Heart left ventricle (tissue), 16 donors: ENCODE measurements around the gene FOXO3B. TPM values are rescaled to one million over a fixed set of nuclear protein-coding genes. Genes with fewer than 3 reads are reported as not detected.
"Not testable (repeated sequence)": the region's sequence is repeated elsewhere in the genome, so short reads cannot be mapped to it uniquely, and the experiment has no call there.

Source experiments
- ATAC-seq, 4 donors: fragments of 200-7000 bp; cut with Tn5 transposase; one replicate each; pipeline ENCODE4 v1.9.1; 2020 to 2022; ENCODE audit warnings: moderate library complexity in 4 of 4, mild to moderate bottlenecking in 3 of 4, moderate number of reproducible peaks in 1 of 4
- DNase-seq, 5 donors: peaks; one replicate each; pipeline ENCODE4 v3.0.0-alpha.2; 2020
- H3K27ac ChIP-seq, 12 donors: fragments of 200-600 bp; sonication (generic) in 4 of 12; one replicate each; pipeline versions ENCODE4 v1.5.0 to v1.8.0; 2016 to 2022; ENCODE audit warnings: mild to moderate bottlenecking in 2 of 12
- H3K27me3 ChIP-seq, 9 donors: fragments of 200-600 bp; sonication (generic) in 2 of 9; one replicate each; pipeline versions ENCODE4 v1.5.1 to v1.8.0; 2016 to 2022; ENCODE audit warnings: mild to moderate bottlenecking in 3 of 9
- H3K36me3 ChIP-seq, 9 donors: fragments of 200-600 bp; sonication (generic) in 2 of 9; one replicate each; pipeline versions ENCODE4 v1.5.0 to v1.8.0; 2018 to 2022; ENCODE audit warnings: mild to moderate bottlenecking in 2 of 9
- H3K4me1 ChIP-seq, 12 donors: fragments of 200-600 bp; sonication (generic) in 4 of 12; one replicate each; pipeline versions ENCODE4 v1.5.0 to v1.8.0; 2016 to 2022; ENCODE audit warnings: mild to moderate bottlenecking in 3 of 12
- H3K4me3 ChIP-seq, 12 donors: fragments of 200-600 bp; sonication (generic) in 4 of 12; one replicate each; pipeline versions ENCODE4 v1.5.0 to v1.8.0; 2017 to 2022; ENCODE audit warnings: mild to moderate bottlenecking in 9 of 12, moderate library complexity in 4 of 12
- H3K9me3 ChIP-seq, 12 donors: fragments of 200-600 bp; sonication (generic) in 4 of 12; one replicate each; pipeline versions ENCODE4 v1.5.0 to v1.8.0; 2016 to 2022; ENCODE audit warnings: mild to moderate bottlenecking in 1 of 12
- WGBS, 4 donors: extraction: QIAGEN DNeasy Blood & Tissue Kit in 2 of 4; methylation state at CpG; one replicate each; pipeline versions ENCODE4 v1.1.5 to v1.1.7; 2013 to 2018; 5-methylcytosine and 5-hydroxymethylcytosine counted together
- intact Hi-C, 10 donors: fragments of 100-400 bp; cut with DNase I; formaldehyde crosslinking; loops; one replicate each; pipeline versions ENCODE4 v1.11.1 to v1.14.2; 2022
- polyA plus RNA-seq, 2 donors: library from polyadenylated mRNA; stranded (reverse); fragments of 200-250 nt; gene quantifications; one replicate each; pipeline ENCODE4 v1.2.3, GENCODE V29; 2013
- total RNA-seq, 9 donors: library from RNA; depleted of rRNA in 2 of 9; stranded (reverse); fragments of >200 nt in 2 of 9; fragmentation: NEBNext Ultra II Directional in 3 of 9; extraction: Animal tissue kit (Norgen Biotek cat#: 25700) in 3 of 9; gene quantifications; one replicate each; pipeline versions ENCODE4 v1.1.0 to v1.2.4, GENCODE V29; 2016 to 2023
- donor health status: ischemic (EF 13 %, LVEDD 7.1; RV severe dilation, severe dysfunction).
- donor health status: healthy with polysubstance abuse.
- donor health status: DM: no; HTN: yes; CAD: no.
- donor health status: DM: no; HTN: no; CAD: no.
- donor health status: ischemic (EF 25% LVEDD 6.9; RV normal size, moderate dysfunction).
- donor health status: ischemic (EF 25% LVEDD 5.7; RV mildly dilated, moderate dysfunction).
- donor health status: healthy.
- donor health status: DM: yes; HTN: yes; CAD: no.
- donor health status: ischemic (EF 35%, LVEDD 5.7; RV mildly dilated, moderate dysfunction).
- donor health status: nonischemic (EF 11% LVEDD 7.7; RV severe dilation, severe dysfunction).
- donor health status: DM: yes; HTN: yes; CAD: no.
- donor health status: PGD.
- donor health status: ischemic (EF 29% LVEDD 5.4; RV normal size, mild dysfunction).
- donor health status: nonischemic (EF 23%, LVEDD 6.1; RV moderate dilation, normal function).

The FOXO3B gene
- total and polyA plus RNA-seq, 11 donors, result 0.32 to 5.1 (median 0.67) TPM

DNA sequence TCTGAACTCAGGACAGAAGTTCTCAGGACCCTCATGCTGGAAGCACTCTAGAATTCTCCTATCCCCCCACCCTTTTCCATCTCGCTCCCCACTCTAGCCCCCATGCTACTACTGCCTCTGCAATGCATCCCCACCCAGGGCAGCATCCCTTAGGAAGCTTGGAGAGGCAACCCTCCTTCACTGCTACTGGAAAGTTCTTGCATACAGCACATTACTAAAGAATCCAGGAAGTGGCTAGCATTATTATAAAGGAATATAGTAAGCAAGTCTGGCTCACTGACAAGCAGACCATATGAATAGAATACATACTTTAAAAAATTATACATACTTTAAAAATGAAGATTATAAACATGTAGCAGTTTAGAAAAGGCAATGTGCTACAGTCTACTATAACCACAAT lies 13.5 kb downstream of the FOXO3B start:
- DNase-seq, intact Hi-C loops, H3K4me3 ChIP-seq: not testable (repeated sequence)

GRCh38 chr17:18667535-18667934 lies 14.6 kb downstream of the FOXO3B start:
- H3K27me3 ChIP-seq, ATAC-seq, H3K27ac ChIP-seq, H3K4me3 ChIP-seq, intact Hi-C loops, H3K4me1 ChIP-seq, DNase-seq: not testable (repeated sequence)
- Histone ChIP-seq H3K36me3 (peaks cover 0 to 20% (median 0%) of the 10 kb centered on the region in 9 donors), H3K9me3 (peaks cover 0 to 58% (median 21%) of the 10 kb centered on the region in 12 donors)
- 84 to 98% (median 95%) methylated on average over 2 to 3 of the region's 3 CpGs for WGBS, 4 donors

More for the DNA sequence above, 13.5 kb downstream of the FOXO3B start:
- H3K36me3 ChIP-seq, result peaks cover 0 to 20% (median 0%) of the 10 kb centered on the region in 9 donors
- ATAC-seq, H3K4me1 ChIP-seq, H3K27ac ChIP-seq, H3K27me3 ChIP-seq: not testable (repeated sequence)
- H3K9me3 ChIP-seq, result peaks cover 0 to 47% (median 11%) of the 10 kb centered on the region in 12 donors
- 94 to 100% (median 99%) methylated on average over 1 of the region's 1 CpG for WGBS, 4 donors

DNA sequence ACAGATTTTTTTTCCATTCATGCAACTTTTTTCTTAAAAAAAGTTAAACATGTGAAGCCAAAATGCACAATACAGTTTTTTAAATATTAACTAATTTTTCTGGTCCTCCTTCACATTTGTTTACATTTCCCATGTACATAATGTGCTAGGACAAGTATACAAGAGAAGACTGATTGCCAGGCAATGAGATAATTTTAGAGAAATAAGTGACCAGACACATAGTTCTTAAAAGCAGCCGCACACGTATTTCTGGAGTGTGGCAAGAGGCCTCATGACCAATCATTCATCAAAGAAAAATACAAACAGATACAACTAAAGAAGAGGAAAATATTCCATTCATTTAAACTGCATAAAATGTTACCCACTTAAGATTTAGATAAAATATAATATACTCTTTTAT lies 15.8 kb downstream of the FOXO3B start:
- intact Hi-C loops, H3K4me3 ChIP-seq, ATAC-seq, H3K27ac ChIP-seq, H3K4me1 ChIP-seq, DNase-seq, H3K27me3 ChIP-seq: not testable (repeated sequence)
- Histone ChIP-seq H3K36me3 (peaks cover 0 to 11% (median 0%) of the 10 kb centered on the region in 9 donors), H3K9me3 (peaks cover 0 to 70% (median 32%) of the 10 kb centered on the region in 12 donors)
- 95 to 100% (median 100%) methylated on average over 2 of the region's 2 CpGs for WGBS, 4 donors

- H3K27me3 ChIP-seq, H3K4me3 ChIP-seq, ATAC-seq, H3K4me1 ChIP-seq, H3K27ac ChIP-seq, DNase-seq, H3K36me3 ChIP-seq, intact Hi-C loops: not testable (repeated sequence)
- peaks cover 0 to 73% (median 41%) of the 10 kb centered on the region in 12 donors for H3K9me3 ChIP-seq
- WGBS, 4 donors, result 92 to 95% (median 95%) methylated on average over 5 of the region's 5 CpGs
Observed at GRCh38 chr17:18661924-18662624, 20.0 kb downstream of the FOXO3B start.

- H3K27ac ChIP-seq, H3K4me1 ChIP-seq, H3K36me3 ChIP-seq, DNase-seq, intact Hi-C loops, H3K4me3 ChIP-seq, H3K9me3 ChIP-seq, H3K27me3 ChIP-seq: not testable (repeated sequence)
- peak in 1 of 4 donors; percentile 51 for ATAC-seq
- 46 to 54% (median 47%) methylated on average over 17 to 23 of the region's 23 CpGs for WGBS, 4 donors
Observed at GRCh38 chr17:18650094-18650493, 32.0 kb downstream of the FOXO3B start.

GRCh38 chr17:18644291-18644690 lies 37.8 kb downstream of the FOXO3B start, which contains the start of gene TBC1D28:
TBC1D28 (minus strand) TSS chr17:18644391; CDS start chr17:18641352, 3,039 bp downstream.
- H3K27ac ChIP-seq, H3K36me3 ChIP-seq, H3K9me3 ChIP-seq, ATAC-seq, H3K4me1 ChIP-seq, DNase-seq, intact Hi-C loops, H3K27me3 ChIP-seq, H3K4me3 ChIP-seq: not testable (repeated sequence)
- WGBS, 4 donors, result 89 to 96% (median 91%) methylated on average over 4 to 9 of the region's 9 CpGs

DNA sequence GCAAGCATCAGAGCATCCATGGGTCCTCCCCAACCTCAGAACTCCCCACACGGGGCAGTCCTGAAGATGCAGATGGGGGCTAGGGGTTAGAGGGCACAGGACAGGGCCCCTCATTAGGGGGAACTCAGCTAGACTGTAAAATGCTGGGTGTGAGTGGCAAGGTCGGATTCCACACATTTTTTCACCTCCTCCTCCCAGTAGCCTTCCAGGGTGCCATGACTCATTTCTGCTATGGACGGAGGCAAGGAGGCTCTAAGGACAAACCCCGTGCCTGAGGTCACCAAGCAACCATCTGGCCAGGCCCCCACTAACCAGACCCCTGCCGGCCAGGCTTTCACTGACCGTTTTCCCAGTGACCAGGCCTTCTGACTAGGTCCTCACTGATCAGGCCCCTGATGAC lies 39.0 kb downstream of the FOXO3B start:
- 17 to 70% (median 59%) methylated on average over 1 to 4 of the region's 6 CpGs for WGBS, 4 donors
- H3K4me1 ChIP-seq, H3K9me3 ChIP-seq, H3K4me3 ChIP-seq, ATAC-seq, H3K36me3 ChIP-seq, intact Hi-C loops, DNase-seq, H3K27me3 ChIP-seq, H3K27ac ChIP-seq: not testable (repeated sequence)

GRCh38 chr17:18638357-18638756 lies 43.8 kb downstream of the FOXO3B start:
- intact Hi-C loops, H3K4me1 ChIP-seq, H3K27ac ChIP-seq, H3K36me3 ChIP-seq, H3K9me3 ChIP-seq, H3K4me3 ChIP-seq, ATAC-seq, DNase-seq: not testable (repeated sequence)
- H3K27me3 ChIP-seq, result peaks cover 5 to 16% (median 10%) of the 10 kb centered on the region in 9 donors
- WGBS, 4 donors, result 89 to 95% (median 92%) methylated on average over 3 to 13 of the region's 13 CpGs

DNA sequence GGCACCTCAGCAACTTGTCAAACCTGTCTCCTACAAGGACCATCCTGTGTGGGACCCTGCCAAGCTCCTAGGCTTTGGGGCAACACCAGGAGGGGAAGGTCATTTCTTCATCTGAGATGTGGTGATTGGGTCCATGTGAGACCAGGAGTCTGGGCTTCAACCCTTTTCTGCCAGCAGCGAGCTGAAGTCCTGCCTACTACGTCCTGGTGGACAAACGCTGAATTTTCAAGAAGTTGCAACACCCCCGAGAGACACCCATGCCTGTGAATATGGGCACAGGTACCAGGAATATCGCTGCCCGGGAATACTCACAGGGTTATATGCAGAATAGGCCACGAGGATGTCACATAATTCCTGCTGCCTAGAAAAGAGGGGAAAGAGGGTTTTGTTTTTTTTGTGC lies 45.9 kb downstream of the FOXO3B start:
- DNase-seq, ATAC-seq, intact Hi-C loops, H3K9me3 ChIP-seq, H3K4me3 ChIP-seq, H3K36me3 ChIP-seq, H3K4me1 ChIP-seq, H3K27ac ChIP-seq: not testable (repeated sequence)
- H3K27me3 ChIP-seq, result peaks cover 5 to 36% (median 15%) of the 10 kb centered on the region in 9 donors
- WGBS, 4 donors, result 72 to 80% (median 74%) methylated on average over 7 of the region's 7 CpGs

DNA sequence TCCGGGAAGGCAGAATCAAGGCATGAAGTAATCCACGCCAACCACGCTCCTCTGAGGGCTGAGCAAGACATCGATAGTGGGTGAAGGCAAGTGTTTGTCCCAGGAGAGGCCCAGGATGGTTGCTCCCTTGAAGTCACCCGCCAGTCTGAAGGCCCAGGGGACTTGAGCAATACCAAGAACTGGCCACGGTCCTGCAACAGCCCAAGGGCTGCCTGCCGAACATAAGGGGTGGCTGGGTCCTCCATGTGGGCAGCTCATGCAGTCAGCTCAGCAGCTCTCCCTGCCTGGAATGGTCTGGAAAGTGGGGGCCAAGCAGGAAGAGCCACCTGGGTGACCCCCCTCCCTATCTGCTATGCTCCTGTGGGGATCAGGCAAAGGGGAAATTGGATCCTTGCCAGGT lies 46.3 kb downstream of the FOXO3B start:
- H3K27me3 ChIP-seq, result peaks cover 5 to 40% (median 15%) of the 10 kb centered on the region in 9 donors
- not testable (repeated sequence) for ATAC-seq
- 73 to 83% (median 78%) methylated on average over 6 to 7 of the region's 7 CpGs; no CpG with 5 or more reads in 1 of the 4 donors for WGBS, 4 donors

More for the DNA sequence above, 46.3 kb downstream of the FOXO3B start:
- H3K4me1 ChIP-seq, DNase-seq, intact Hi-C loops, H3K36me3 ChIP-seq, H3K4me3 ChIP-seq, H3K9me3 ChIP-seq, H3K27ac ChIP-seq: not testable (repeated sequence)
